Suprapubic skin (tissue), 4 donors: ENCODE data around the gene LAMB4. TPM values are rescaled to one million over a fixed set of nuclear protein-coding genes. Genes with fewer than 3 reads are reported as not detected.
A peak's percentile ranks its signal among the peaks of the same experiment; 100 is the strongest.

ENCODE experiments used
- DNase-seq, 2 donors: peaks; one replicate each; pipeline ENCODE4 v3.0.0-alpha.2; 2019; ENCODE audit warnings: low spot score in 2 of 2
- H3K27ac ChIP-seq: fragments of 200-600 bp; sonication (generic); one replicate; pipeline ENCODE4 v1.5.1; 2019
- H3K27me3 ChIP-seq: fragments of 200-600 bp; sonication (generic); one replicate; pipeline ENCODE4 v1.5.1; 2019
- H3K36me3 ChIP-seq: fragments of 200-600 bp; sonication (generic); one replicate; pipeline ENCODE4 v1.5.1; 2019
- H3K4me1 ChIP-seq: fragments of 200-600 bp; sonication (generic); one replicate; pipeline ENCODE4 v1.5.1; 2019
- H3K4me3 ChIP-seq: fragments of 200-600 bp; sonication (generic); one replicate; pipeline ENCODE4 v1.5.1; 2019; ENCODE audit warnings: mild to moderate bottlenecking
- H3K9me3 ChIP-seq: fragments of 200-600 bp; sonication (generic); one replicate; pipeline ENCODE4 v1.5.1; 2019
- EP300 ChIP-seq: sonication (generic); formaldehyde crosslinking; IDR thresholded peaks from one replicate; pipeline ENCODE4 v1.6.1; 2017; ENCODE audit warnings: antibody characterized with exemption
- POLR2A ChIP-seq, 2 donors: fragments of 450-650 bp; IDR thresholded peaks; one replicate each; pipeline ENCODE4 v1.6.1; 2017; ENCODE audit warnings: antibody characterized with exemption in 2 of 2, mild to moderate bottlenecking in 2 of 2, moderate library complexity in 2 of 2
- POLR2AphosphoS5 ChIP-seq, 3 donors: sonication (generic); formaldehyde crosslinking; IDR thresholded peaks; one replicate each; pipeline ENCODE4 v1.6.1; 2017; ENCODE audit warnings: antibody characterized with exemption in 3 of 3
- WGBS: methylation state at CpG from one replicate; pipeline ENCODE4 v1.1.5; 2018; 5-methylcytosine and 5-hydroxymethylcytosine counted together
- total RNA-seq, 4 donors: library from RNA; depleted of rRNA; stranded (reverse); fragments of >200 nt; gene quantifications; one replicate each; pipeline ENCODE4 v1.1.0, GENCODE V29; 2016
- TF ChIP-seq, protein P1 (sequence below), 2 donors: fragments of 200-600 bp in 1 of 2; fragments of 450-650 bp in 1 of 2; sonication (generic) in 1 of 2; IDR thresholded peaks; one replicate each; pipeline ENCODE4 v1.5.1; 2016 to 2019; ENCODE audit warnings: antibody characterized with exemption in 2 of 2, mild to moderate bottlenecking in 1 of 2, moderate library complexity in 1 of 2

LAMB4 gene
- total RNA-seq, 4 donors from 2014 or later = 212 to 642 (median 282) TPM

DNA sequence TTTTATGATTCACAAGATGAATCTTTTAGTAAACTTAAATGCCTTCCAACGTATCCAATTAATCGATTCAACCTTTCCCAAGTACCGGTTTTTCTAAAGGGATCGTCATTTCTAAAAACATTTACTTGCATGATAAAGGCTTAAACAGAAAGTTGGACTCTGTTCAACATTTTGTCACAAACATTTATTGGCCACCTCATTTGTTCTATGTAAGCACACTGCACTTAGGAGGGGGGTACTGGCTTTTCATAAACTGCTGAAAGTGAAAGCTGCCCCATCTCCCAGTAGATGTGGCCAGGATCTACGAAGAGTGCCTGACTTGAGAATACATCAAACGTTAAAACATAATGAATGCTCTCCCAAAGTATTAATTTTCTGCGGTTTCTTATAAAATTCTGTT is 37.3 kb upstream of the LAMB4 start:
- peak overlapping the region; percentile 19 for H3K4me3 ChIP-seq
- whole genome bisulfite sequencing = 50% methylated on average over 7 of the region's 7 CpGs
- DNase-seq = no peak
- H3K27ac ChIP-seq = no peak overlapping the region
- no peaks in the 10 kb centered on the region for H3K27me3 ChIP-seq
- H3K4me1 ChIP-seq = no peaks in the 10 kb centered on the region
- no peak for TF ChIP-seq POLR2AphosphoS5 (IDR thresholded peaks at IDR 0.05)
- TF ChIP-seq EP300 = no peak
- TF ChIP-seq, protein P1, sequence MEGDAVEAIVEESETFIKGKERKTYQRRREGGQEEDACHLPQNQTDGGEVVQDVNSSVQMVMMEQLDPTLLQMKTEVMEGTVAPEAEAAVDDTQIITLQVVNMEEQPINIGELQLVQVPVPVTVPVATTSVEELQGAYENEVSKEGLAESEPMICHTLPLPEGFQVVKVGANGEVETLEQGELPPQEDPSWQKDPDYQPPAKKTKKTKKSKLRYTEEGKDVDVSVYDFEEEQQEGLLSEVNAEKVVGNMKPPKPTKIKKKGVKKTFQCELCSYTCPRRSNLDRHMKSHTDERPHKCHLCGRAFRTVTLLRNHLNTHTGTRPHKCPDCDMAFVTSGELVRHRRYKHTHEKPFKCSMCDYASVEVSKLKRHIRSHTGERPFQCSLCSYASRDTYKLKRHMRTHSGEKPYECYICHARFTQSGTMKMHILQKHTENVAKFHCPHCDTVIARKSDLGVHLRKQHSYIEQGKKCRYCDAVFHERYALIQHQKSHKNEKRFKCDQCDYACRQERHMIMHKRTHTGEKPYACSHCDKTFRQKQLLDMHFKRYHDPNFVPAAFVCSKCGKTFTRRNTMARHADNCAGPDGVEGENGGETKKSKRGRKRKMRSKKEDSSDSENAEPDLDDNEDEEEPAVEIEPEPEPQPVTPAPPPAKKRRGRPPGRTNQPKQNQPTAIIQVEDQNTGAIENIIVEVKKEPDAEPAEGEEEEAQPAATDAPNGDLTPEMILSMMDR (IDR thresholded peaks at IDR 0.05) = no peak
- no peak for TF ChIP-seq POLR2A (IDR thresholded peaks at IDR 0.05)
- no peaks in the 10 kb centered on the region for H3K9me3 ChIP-seq
- no peaks in the 10 kb centered on the region for H3K36me3 ChIP-seq

DNA sequence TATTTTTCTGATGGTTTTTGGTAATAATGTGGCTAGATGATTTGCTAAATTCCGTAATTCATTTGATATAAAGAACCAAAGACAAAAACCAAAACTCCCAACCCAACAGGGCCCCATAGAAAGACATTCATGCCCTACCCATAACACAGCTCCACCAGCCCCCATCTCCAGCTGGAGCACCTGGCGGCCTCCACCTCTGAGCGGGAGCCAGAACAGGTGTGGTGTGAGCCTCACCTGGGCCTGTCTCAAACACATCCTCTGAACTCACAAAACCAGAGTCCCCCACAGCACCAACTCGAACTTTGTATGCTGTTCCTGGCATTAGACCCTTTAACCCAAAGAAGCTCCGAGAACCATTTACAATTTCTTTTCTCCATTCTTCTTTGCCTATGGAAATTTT is 36.5 kb upstream of the LAMB4 start:
- no peaks in the 10 kb centered on the region for H3K9me3 ChIP-seq
- no peaks in the 10 kb centered on the region for H3K27me3 ChIP-seq
- no peak overlapping the region for H3K27ac ChIP-seq
- TF ChIP-seq, protein P1 (IDR thresholded peaks at IDR 0.05) = no peak
- H3K36me3 ChIP-seq = no peaks in the 10 kb centered on the region
- no peaks in the 10 kb centered on the region for H3K4me1 ChIP-seq
- DNase-seq = no peak
- no peak overlapping the region for H3K4me3 ChIP-seq
- WGBS = 96% methylated on average over 5 of the region's 5 CpGs

DNA sequence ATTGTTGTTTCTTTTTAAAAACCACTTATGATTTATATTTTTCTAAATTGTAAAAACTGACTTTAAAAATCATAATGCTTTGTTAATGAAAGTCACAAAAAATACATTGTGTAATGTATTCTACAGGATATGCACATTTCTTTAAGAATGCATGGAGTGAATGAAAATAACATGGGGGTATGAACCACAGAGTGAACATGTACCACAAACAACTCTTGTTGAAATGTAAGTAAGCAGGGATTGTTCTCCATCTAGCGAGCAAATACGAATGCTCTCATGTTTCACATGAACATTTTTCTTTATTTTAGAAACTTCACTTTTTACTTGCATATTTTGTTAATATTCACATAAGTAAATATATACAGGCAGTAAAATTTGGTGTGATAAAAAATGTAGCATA is 35.6 kb upstream of the LAMB4 start:
- no peak overlapping the region for H3K4me3 ChIP-seq
- WGBS = 92% methylated on average over 2 of the region's 2 CpGs
- H3K4me1 ChIP-seq = no peaks in the 10 kb centered on the region
- no peaks in the 10 kb centered on the region for H3K36me3 ChIP-seq
- no peak for DNase-seq
- TF ChIP-seq, protein P1 (IDR thresholded peaks at IDR 0.05) = no peak
- TF ChIP-seq POLR2A (IDR thresholded peaks at IDR 0.05) (no peak), POLR2AphosphoS5 (IDR thresholded peaks at IDR 0.05) (no peak), EP300 (no peak)
- no peaks in the 10 kb centered on the region for H3K27me3 ChIP-seq
- H3K9me3 ChIP-seq = no peaks in the 10 kb centered on the region
- no peak overlapping the region for H3K27ac ChIP-seq

DNA sequence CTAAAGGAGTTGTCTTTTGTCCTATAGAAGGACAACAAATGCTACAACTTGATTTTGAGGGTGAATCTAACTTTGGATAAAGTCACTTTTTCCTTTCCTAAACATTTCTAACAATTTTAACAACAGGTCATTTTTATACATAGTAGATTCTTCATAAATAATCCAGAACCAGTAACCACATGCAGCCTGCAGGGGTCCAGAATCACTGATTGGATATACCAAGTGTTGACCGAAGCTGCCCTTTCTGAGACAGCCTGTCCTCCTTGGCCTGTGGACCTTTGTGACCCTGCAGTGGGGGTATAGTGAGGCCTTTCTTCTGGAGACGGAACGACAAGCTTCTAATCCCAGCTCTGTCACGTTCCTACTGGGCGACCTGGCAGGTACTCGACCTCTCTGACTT is 34.8 kb upstream of the LAMB4 start:
- WGBS = 74% methylated on average over 6 of the region's 6 CpGs
- Histone ChIP-seq H3K4me1 (no peaks in the 10 kb centered on the region), H3K4me3 (no peak overlapping the region), H3K9me3 (no peaks in the 10 kb centered on the region), H3K27ac (no peak overlapping the region), H3K27me3 (no peaks in the 10 kb centered on the region), H3K36me3 (no peaks in the 10 kb centered on the region)
- TF ChIP-seq, protein P1 (IDR thresholded peaks at IDR 0.05) = no peak
- no peak for TF ChIP-seq POLR2AphosphoS5 (IDR thresholded peaks at IDR 0.05)
- no peak for TF ChIP-seq EP300
- no peak for TF ChIP-seq POLR2A (IDR thresholded peaks at IDR 0.05)
- DNase-seq = no peak

DNA sequence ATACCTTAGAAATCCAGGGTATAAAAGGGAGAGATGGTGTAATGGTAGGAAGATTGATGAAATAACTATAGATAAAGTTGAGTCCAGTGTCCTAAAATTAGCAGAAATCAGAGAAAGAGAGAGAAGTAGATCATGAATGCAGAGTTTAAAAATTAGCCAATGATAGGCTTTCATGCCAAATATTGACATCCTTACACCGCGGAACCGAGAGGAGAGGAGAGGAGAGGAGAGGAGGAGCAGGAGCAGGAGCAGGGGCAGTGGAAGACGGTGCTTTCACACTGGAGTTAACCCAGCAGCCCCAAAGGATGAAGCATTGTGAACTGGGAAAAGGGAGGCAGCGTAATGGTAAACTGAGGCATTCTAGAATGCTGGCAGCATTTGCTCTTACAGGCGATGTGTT is 34.2 kb upstream of the LAMB4 start:
- no peak overlapping the region for H3K27ac ChIP-seq
- H3K36me3 ChIP-seq = no peaks in the 10 kb centered on the region
- H3K4me1 ChIP-seq = no peaks in the 10 kb centered on the region
- no peak overlapping the region for H3K4me3 ChIP-seq
- whole genome bisulfite sequencing = 82% methylated on average over 6 of the region's 6 CpGs
- no peaks in the 10 kb centered on the region for H3K27me3 ChIP-seq
- no peaks in the 10 kb centered on the region for H3K9me3 ChIP-seq
- TF ChIP-seq EP300 (no peak), POLR2AphosphoS5 (IDR thresholded peaks at IDR 0.05) (no peak), POLR2A (IDR thresholded peaks at IDR 0.05) (no peak)
- TF ChIP-seq, protein P1 (IDR thresholded peaks at IDR 0.05) = no peak
- DNase-seq = no peak
